ENCODE measurements around the gene PLXDC2. TPM values are rescaled to one million over a fixed set of nuclear protein-coding genes. Genes with fewer than 3 reads are reported as not detected.

PLXDC2 gene
- total RNA-seq, 1 donor from 2014 or later, result 1.3 TPM

DNA sequence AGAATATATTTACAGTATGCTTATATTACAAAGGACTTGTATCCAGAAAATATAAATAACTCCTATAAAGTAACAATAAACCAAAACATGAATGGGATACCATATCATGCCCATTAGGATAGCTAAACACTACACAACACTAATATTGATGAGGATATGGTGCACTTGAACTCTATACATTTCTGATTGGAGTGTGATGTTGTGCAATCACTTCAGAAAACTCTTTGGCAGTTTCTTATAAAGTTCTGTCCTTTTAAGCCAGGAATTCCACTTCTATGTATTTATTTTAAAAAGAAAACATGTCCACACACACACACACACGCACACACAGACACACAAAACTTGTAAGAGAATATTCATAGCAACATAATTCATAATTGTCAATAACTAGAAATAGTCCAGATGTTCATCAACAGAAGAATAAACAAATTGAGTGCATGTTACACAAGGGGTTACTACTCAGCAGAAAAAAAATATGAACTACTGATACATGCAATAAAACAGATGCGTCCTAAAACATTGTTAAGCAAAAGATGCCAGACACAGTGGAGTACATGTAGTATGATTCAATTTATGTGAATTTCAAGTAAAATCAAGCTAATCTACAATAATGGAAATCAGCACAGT, 416.0 kb downstream of the PLXDC2 start:
- Histone ChIP-seq H3K4me3 (ENCODE audit: low read depth, low read length) (no peak overlapping the region), H3K36me3 (ENCODE audit: control insufficient read depth, insufficient read depth, low read length) (no peaks in the 10 kb centered on the region), H3K27me3 (ENCODE audit: control insufficient read depth, insufficient read depth, low read length) (no peaks in the 10 kb centered on the region)
- TF ChIP-seq, protein P1, sequence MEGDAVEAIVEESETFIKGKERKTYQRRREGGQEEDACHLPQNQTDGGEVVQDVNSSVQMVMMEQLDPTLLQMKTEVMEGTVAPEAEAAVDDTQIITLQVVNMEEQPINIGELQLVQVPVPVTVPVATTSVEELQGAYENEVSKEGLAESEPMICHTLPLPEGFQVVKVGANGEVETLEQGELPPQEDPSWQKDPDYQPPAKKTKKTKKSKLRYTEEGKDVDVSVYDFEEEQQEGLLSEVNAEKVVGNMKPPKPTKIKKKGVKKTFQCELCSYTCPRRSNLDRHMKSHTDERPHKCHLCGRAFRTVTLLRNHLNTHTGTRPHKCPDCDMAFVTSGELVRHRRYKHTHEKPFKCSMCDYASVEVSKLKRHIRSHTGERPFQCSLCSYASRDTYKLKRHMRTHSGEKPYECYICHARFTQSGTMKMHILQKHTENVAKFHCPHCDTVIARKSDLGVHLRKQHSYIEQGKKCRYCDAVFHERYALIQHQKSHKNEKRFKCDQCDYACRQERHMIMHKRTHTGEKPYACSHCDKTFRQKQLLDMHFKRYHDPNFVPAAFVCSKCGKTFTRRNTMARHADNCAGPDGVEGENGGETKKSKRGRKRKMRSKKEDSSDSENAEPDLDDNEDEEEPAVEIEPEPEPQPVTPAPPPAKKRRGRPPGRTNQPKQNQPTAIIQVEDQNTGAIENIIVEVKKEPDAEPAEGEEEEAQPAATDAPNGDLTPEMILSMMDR (IDR thresholded peaks at IDR 0.05; ENCODE audit: insufficient read depth, low read length, severe bottlenecking), result no peak
- DNase-seq (ENCODE audit: low read depth), result no peak
- no peak for FAIRE-seq

DNA sequence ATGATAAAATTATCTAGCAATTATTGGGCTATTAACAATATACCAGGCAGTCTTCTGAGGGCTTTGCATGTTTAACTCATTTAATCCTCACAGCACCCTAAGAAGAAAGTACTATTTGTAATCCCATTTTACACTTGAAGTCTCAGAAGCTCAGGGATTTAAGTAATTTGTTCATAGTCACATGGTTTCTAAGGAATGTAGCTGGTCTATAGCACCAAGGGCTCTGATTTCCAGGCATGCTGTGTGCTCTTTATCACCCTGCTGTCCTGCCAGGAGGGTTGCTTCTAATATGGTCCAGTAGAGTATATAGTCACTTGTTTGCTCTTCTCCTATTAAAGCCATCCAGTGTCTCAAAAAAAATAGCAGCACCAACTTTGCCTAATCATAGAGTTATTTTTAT, 417.2 kb downstream of the PLXDC2 start:
- TF ChIP-seq, protein P1 (IDR thresholded peaks at IDR 0.05; ENCODE audit: insufficient read depth, low read length, severe bottlenecking), result no peak
- H3K36me3 ChIP-seq (ENCODE audit: control insufficient read depth, insufficient read depth, low read length), result no peaks in the 10 kb centered on the region
- no peak for DNase-seq (ENCODE audit: low read depth)
- H3K4me3 ChIP-seq (ENCODE audit: low read depth, low read length), result no peak overlapping the region
- FAIRE-seq, result no peak
- H3K27me3 ChIP-seq (ENCODE audit: control insufficient read depth, insufficient read depth, low read length), result no peaks in the 10 kb centered on the region

DNA sequence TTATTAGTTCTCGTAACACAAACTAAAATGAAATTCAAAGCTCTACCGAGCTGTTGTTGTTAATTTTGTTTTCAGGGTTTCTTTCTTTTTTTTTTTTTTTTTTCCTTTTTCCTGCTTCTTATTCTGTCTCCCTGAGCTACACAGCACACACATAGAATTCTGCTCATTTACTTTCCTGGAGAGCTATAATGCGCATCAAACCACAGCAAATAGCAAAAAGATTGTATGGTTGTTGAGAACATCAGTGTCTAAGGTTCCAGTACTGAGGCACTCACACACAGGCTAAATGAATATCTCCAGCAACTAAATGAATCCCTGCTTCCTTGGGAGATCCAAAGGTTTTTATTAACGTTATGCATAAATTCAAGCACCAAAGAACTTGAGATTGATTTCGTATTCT, 418.3 kb downstream of the PLXDC2 start:
- FAIRE-seq (no peak), DNase-seq (ENCODE audit: low read depth) (no peak)
- no peaks in the 10 kb centered on the region for H3K27me3 ChIP-seq (ENCODE audit: control insufficient read depth, insufficient read depth, low read length)
- H3K4me3 ChIP-seq (ENCODE audit: low read depth, low read length), result no peak overlapping the region
- TF ChIP-seq, protein P1 (IDR thresholded peaks at IDR 0.05; ENCODE audit: insufficient read depth, low read length, severe bottlenecking), result no peak
- no peaks in the 10 kb centered on the region for H3K36me3 ChIP-seq (ENCODE audit: control insufficient read depth, insufficient read depth, low read length)

- TF ChIP-seq, protein P1 (IDR thresholded peaks at IDR 0.05; ENCODE audit: insufficient read depth, low read length, severe bottlenecking), result no peak
- Histone ChIP-seq H3K27me3 (ENCODE audit: control insufficient read depth, insufficient read depth, low read length) (no peaks in the 10 kb centered on the region), H3K36me3 (ENCODE audit: control insufficient read depth, insufficient read depth, low read length) (no peaks in the 10 kb centered on the region), H3K4me3 (ENCODE audit: low read depth, low read length) (no peak overlapping the region)
- DNase-seq (ENCODE audit: low read depth) (no peak), FAIRE-seq (no peak)
These were observed 420.9 kb downstream of the PLXDC2 start for GRCh38 chr10:20237091-20237570.

DNA sequence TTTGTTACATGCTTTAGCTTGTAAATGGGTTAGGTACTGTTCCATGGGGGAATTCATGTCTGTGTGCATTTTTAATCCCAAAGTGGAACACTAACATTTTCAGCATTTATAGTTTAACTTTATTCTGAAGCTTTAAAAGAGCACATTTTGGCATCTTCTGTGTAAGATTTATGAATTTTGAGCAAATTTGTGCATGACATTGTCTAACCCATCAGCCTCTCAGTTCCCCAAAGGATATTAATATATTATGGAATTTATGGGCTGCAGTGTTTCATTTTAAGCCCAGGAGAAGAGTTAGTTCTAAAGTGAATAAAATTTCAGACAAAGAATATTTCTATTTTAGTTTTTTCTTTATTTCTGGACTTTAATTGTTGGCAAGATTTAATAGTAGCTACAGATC, 421.4 kb downstream of the PLXDC2 start:
- H3K27me3 ChIP-seq (ENCODE audit: control insufficient read depth, insufficient read depth, low read length), result no peaks in the 10 kb centered on the region
- no peak overlapping the region for H3K4me3 ChIP-seq (ENCODE audit: low read depth, low read length)
- FAIRE-seq, result no peak
- TF ChIP-seq, protein P1 (IDR thresholded peaks at IDR 0.05; ENCODE audit: insufficient read depth, low read length, severe bottlenecking), result no peak
- H3K36me3 ChIP-seq (ENCODE audit: control insufficient read depth, insufficient read depth, low read length), result no peaks in the 10 kb centered on the region
- no peak for DNase-seq (ENCODE audit: low read depth)

DNA sequence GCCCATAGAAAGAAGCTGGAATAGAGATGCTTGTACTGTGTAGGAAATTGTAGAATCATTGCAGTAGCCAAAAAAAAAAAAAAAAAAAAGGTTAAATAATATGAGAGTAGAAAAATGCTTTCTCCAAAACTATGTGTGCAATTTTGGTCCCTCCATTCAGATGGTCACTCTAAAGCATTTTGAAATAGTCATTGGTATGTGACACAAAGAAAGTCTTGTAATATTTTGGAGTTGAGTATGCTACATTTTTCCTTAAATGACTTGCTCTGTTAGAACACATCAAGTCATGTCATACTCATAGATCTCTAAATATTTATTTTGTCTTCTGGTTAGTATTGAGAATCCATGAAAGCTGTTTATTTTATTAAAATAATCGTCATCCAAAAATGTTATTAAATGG, 424.4 kb downstream of the PLXDC2 start:
- FAIRE-seq, result no peak
- no peaks in the 10 kb centered on the region for H3K36me3 ChIP-seq (ENCODE audit: control insufficient read depth, insufficient read depth, low read length)
- DNase-seq (ENCODE audit: low read depth), result no peak

More for the DNA sequence above, 424.4 kb downstream of the PLXDC2 start:
- TF ChIP-seq, protein P1 (IDR thresholded peaks at IDR 0.05; ENCODE audit: insufficient read depth, low read length, severe bottlenecking), result no peak
- Histone ChIP-seq H3K27me3 (ENCODE audit: control insufficient read depth, insufficient read depth, low read length) (no peaks in the 10 kb centered on the region), H3K4me3 (ENCODE audit: low read depth, low read length) (no peak overlapping the region)
